Ascending aorta (tissue), 2 donors: Measurements from ENCODE around the gene ABHD4. TPM values are rescaled to one million over a fixed set of nuclear protein-coding genes. Genes with fewer than 3 reads are reported as not detected.

Experiments used
- DNase-seq, 2 donors: peaks; one replicate each; pipeline ENCODE4 v3.0.0-alpha.2; 2019; ENCODE audit warnings: low spot score in 2 of 2
- H3K27ac ChIP-seq, 2 donors: fragments of 200-600 bp; sonication (generic); one replicate each; pipeline ENCODE4 v1.5.1; 2016 to 2017; ENCODE audit warnings: mild to moderate bottlenecking in 1 of 2
- H3K27me3 ChIP-seq: fragments of 200-600 bp; sonication (generic); one replicate; pipeline ENCODE4 v1.5.1; 2017
- H3K36me3 ChIP-seq, 2 donors: fragments of 200-600 bp; sonication (generic); one replicate each; pipeline ENCODE4 v1.5.1; 2016
- H3K4me1 ChIP-seq, 2 donors: fragments of 200-600 bp; sonication (generic); one replicate each; pipeline ENCODE4 v1.5.1; 2016 to 2017; ENCODE audit warnings: mild to moderate bottlenecking in 1 of 2
- H3K4me3 ChIP-seq, 2 donors: fragments of 200-600 bp; sonication (generic); one replicate each; pipeline ENCODE4 v1.5.1; 2016 to 2017; ENCODE audit warnings: mild to moderate bottlenecking in 1 of 2
- H3K9me3 ChIP-seq, 2 donors: fragments of 200-600 bp; sonication (generic); one replicate each; pipeline ENCODE4 v1.5.1; 2016
- intact Hi-C: fragments of 100-400 bp; cut with DNase I; formaldehyde crosslinking; loops from one replicate; pipeline ENCODE4 v1.15.1; 2023
- total RNA-seq: library from RNA; depleted of rRNA; stranded (reverse); fragments of >200 nt; gene quantifications from one replicate; pipeline ENCODE4 v1.1.0, GENCODE V29; 2016
- TF ChIP-seq, protein P1 (sequence below), 3 experiments: fragments of 200-600 bp in 2 of 3; fragments of 450-650 bp in 1 of 3; sonication (generic) in 2 of 3; IDR thresholded peaks; one replicate each; pipeline ENCODE4 v1.5.1; 2016 to 2019; ENCODE audit warnings: antibody characterized with exemption in 3 of 3, mild to moderate bottlenecking in 1 of 3, moderate library complexity in 1 of 3

The ABHD4 gene
- total RNA-seq, 1 donor from 2014 or later, result 33.5 TPM

DNA sequence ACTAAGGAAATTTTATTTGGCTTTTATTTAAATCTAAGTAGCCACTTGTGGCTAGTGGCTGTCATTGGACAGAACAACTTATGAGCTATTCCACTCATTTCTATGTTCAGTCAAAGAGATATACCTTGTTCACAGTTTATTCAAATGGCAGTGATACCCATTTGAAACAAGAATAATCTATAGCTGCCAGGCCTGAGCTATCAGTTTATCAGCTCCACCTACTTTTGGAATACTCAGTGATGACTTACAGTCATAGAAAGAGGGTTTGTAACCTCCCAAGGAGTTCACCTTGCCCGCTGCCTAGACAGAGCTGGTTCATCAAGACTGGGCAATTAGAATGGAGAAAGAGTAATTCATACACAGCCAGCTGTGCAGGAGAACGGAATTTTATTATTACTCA, 4.5 kb upstream of the ABHD4 start:
- H3K9me3 ChIP-seq, result no peaks in the 10 kb centered on the region
- H3K4me1 ChIP-seq, result peaks cover 0 to 2% of the 10 kb centered on the region in 2 donors
- DNase-seq, result no peak
- no peaks in the 10 kb centered on the region for H3K36me3 ChIP-seq
- no peak overlapping the region for H3K27ac ChIP-seq
- TF ChIP-seq, protein P1, sequence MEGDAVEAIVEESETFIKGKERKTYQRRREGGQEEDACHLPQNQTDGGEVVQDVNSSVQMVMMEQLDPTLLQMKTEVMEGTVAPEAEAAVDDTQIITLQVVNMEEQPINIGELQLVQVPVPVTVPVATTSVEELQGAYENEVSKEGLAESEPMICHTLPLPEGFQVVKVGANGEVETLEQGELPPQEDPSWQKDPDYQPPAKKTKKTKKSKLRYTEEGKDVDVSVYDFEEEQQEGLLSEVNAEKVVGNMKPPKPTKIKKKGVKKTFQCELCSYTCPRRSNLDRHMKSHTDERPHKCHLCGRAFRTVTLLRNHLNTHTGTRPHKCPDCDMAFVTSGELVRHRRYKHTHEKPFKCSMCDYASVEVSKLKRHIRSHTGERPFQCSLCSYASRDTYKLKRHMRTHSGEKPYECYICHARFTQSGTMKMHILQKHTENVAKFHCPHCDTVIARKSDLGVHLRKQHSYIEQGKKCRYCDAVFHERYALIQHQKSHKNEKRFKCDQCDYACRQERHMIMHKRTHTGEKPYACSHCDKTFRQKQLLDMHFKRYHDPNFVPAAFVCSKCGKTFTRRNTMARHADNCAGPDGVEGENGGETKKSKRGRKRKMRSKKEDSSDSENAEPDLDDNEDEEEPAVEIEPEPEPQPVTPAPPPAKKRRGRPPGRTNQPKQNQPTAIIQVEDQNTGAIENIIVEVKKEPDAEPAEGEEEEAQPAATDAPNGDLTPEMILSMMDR (IDR thresholded peaks at IDR 0.05), result no peak
- no peak overlapping the region for H3K4me3 ChIP-seq
- intact Hi-C loops, result no loop called here
- H3K27me3 ChIP-seq, result no peaks in the 10 kb centered on the region

DNA sequence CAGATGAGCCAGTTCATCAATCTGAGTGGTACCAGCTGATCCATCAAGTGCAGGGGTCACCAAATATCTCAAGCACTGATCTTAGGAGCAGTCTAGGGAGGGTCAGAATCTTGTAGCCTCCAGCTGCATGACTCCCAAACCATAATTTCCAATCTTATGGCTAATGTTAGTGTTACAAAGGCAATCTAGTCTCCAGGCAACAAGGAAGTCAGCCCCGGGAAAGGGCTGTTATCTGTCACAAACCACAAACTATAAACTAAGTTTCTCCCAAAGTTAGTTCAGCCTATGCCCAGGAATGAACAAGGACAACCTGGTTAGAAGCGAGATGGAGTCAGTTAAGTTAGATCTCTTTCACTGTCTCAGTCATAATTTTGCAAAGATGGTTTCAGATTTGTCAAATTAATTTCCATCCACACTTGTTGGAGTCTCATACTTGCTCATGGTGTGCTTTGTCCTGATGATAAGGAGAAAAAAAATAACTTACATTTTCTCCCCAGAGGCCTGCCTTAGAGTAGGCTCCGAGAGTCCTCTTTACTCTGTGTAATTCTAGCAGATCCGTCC, 3.9 kb upstream of the ABHD4 start:
- H3K27ac ChIP-seq, result no peak overlapping the region
- DNase-seq, result no peak
- intact Hi-C loops, result no loop called here
- H3K27me3 ChIP-seq, result no peaks in the 10 kb centered on the region
- H3K4me1 ChIP-seq, result peaks cover 0 to 2% of the 10 kb centered on the region in 2 donors
- H3K9me3 ChIP-seq, result no peaks in the 10 kb centered on the region
- no peak overlapping the region for H3K4me3 ChIP-seq
- TF ChIP-seq, protein P1 (IDR thresholded peaks at IDR 0.05), result no peak
- H3K36me3 ChIP-seq, result no peaks in the 10 kb centered on the region

DNA sequence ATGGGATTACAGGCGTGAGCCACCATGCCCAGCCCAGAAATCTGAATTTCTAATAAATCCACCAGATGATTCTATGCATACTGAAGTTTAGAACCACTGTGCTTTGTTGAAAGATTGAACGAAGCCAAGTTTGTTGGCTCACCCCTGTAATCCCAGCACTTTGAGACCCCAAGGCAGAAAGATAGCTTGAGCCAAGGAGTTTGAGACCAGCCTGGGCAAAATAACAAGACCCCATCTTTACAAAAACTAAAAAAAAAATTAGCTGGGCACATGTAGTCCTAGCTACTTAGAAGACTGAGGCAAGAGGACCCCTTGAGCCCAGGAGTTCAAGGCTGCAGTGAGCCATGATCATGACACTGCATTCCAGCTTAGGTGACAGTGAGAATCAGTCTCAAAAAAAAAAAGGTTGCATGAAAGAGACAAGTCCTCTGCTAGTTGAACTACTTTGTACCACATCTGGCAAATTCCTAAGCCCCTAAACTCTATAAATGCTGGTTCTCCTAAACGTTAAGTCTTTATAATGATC, 1.7 kb upstream of the ABHD4 start:
- Histone ChIP-seq H3K9me3 (no peaks in the 10 kb centered on the region), H3K27ac (no peak overlapping the region), H3K4me1 (peaks cover 6 to 13% of the 10 kb centered on the region in 2 donors), H3K36me3 (peaks cover 1 to 2% of the 10 kb centered on the region in 2 donors), H3K4me3 (no peak overlapping the region), H3K27me3 (no peaks in the 10 kb centered on the region)
- intact Hi-C loops, result no loop called here
- no peak for DNase-seq
- TF ChIP-seq, protein P1 (IDR thresholded peaks at IDR 0.05), result no peak

- peak overlapping the region in 1 of 2 donors; percentile 76 for H3K4me3 ChIP-seq
These were observed 835 bp upstream of the ABHD4 start for GRCh38 chr14:22597265-22597664.

GRCh38 chr14:22597771-22598098, 365 bp upstream of the ABHD4 start:
- Histone ChIP-seq H3K27ac (peak overlapping the region; percentile 84 to 91), H3K9me3 (no peaks in the 10 kb centered on the region), H3K4me1 (peaks cover 6 to 13% of the 10 kb centered on the region in 2 donors), H3K36me3 (peaks cover 14 to 16% of the 10 kb centered on the region in 2 donors), H3K27me3 (no peaks in the 10 kb centered on the region), H3K4me3 (peak overlapping the region; percentile 76 to 89)
- TF ChIP-seq, protein P1 (IDR thresholded peaks at IDR 0.05), result no peak
- intact Hi-C loops, result loop anchor here (1.0 to 2.0 kb wide), 3 partner anchors 8 to 169 kb away; partner anchors contain the start of genes DAD1 and OXA1L
- DNase-seq, result no peak

More at GRCh38 chr14:22597265-22597664, 835 bp upstream of the ABHD4 start:
- no peak overlapping the region for H3K27ac ChIP-seq
- H3K9me3 ChIP-seq, result no peaks in the 10 kb centered on the region
- DNase-seq, result no peak
- TF ChIP-seq, protein P1 (IDR thresholded peaks at IDR 0.05), result no peak
- peaks cover 10 to 11% of the 10 kb centered on the region in 2 donors for H3K36me3 ChIP-seq
- H3K4me1 ChIP-seq, result peaks cover 6 to 13% of the 10 kb centered on the region in 2 donors
- H3K27me3 ChIP-seq, result no peaks in the 10 kb centered on the region
- intact Hi-C loops, result no loop called here
